Breast epithelium (tissue), 4 donors: Measurements from ENCODE around the gene TSHZ3. TPM values are rescaled to one million over a fixed set of nuclear protein-coding genes. Genes with fewer than 3 reads are reported as not detected.
A peak's percentile ranks its signal among the peaks of the same experiment; 100 is the strongest.

Source experiments
- DNase-seq, 2 donors: peaks; one replicate each; pipeline ENCODE4 v3.0.0-alpha.2; 2019; ENCODE audit warnings: low spot score in 2 of 2
- H3K27ac ChIP-seq, 2 donors: fragments of 200-600 bp; sonication (generic) in 1 of 2; one replicate each; pipeline ENCODE4 v1.5.1; 2016 to 2019; ENCODE audit warnings: mild to moderate bottlenecking in 1 of 2
- H3K27me3 ChIP-seq, 2 donors: fragments of 200-600 bp; sonication (generic) in 1 of 2; one replicate each; pipeline versions ENCODE4 v1.5.1 to v1.6.0; 2017 to 2019; ENCODE audit warnings: control low read depth in 1 of 2, mild to moderate bottlenecking in 1 of 2
- H3K36me3 ChIP-seq: fragments of 200-600 bp; one replicate; pipeline ENCODE4 v1.5.1; 2019
- H3K4me1 ChIP-seq, 2 donors: fragments of 200-600 bp; sonication (generic); one replicate each; pipeline ENCODE4 v1.5.1; 2016 to 2019; ENCODE audit warnings: control low read depth in 1 of 2
- H3K4me3 ChIP-seq, 3 donors: fragments of 200-600 bp; sonication (generic); 1 replicate in 2 of 3; 2 replicates in 1 of 3; pipeline ENCODE4 v1.5.1; 2016 to 2019; ENCODE audit warnings: mild to moderate bottlenecking in 3 of 3, moderate library complexity in 2 of 3
- H3K9me3 ChIP-seq, 2 donors: fragments of 200-600 bp; sonication (generic) in 1 of 2; one replicate each; pipeline ENCODE4 v1.5.1; 2016 to 2019; ENCODE audit warnings: control low read depth in 1 of 2
- POLR2A ChIP-seq: fragments of 450-650 bp; IDR thresholded peaks from one replicate; pipeline ENCODE4 v1.6.1; 2016; ENCODE audit warnings: antibody characterized with exemption, mild to moderate bottlenecking, moderate library complexity
- POLR2AphosphoS5 ChIP-seq, 3 donors: sonication (generic); formaldehyde crosslinking; IDR thresholded peaks; one replicate each; pipeline ENCODE4 v1.6.1; 2017; ENCODE audit warnings: antibody characterized with exemption in 3 of 3
- intact Hi-C: fragments of 100-400 bp; cut with DNase I; formaldehyde crosslinking; loops from one replicate; pipeline ENCODE4 v1.15.1; 2023; ENCODE audit warnings: low total_unique reads
- total RNA-seq, 3 donors: library from RNA; depleted of rRNA; stranded (reverse); fragments of >200 nt; gene quantifications; one replicate each; pipeline ENCODE4 v1.1.0, GENCODE V29; 2016
- TF ChIP-seq, protein P1 (sequence below), 3 donors: fragments of 450-650 bp; IDR thresholded peaks; one replicate each; pipeline ENCODE4 v1.5.1; 2016 to 2017; ENCODE audit warnings: antibody characterized with exemption in 3 of 3, mild to moderate bottlenecking in 3 of 3, moderate library complexity in 3 of 3

TSHZ3 gene
- total RNA-seq, 3 donors from 2014 or later: 3.7 to 9.8 (median 8.3) TPM

DNA sequence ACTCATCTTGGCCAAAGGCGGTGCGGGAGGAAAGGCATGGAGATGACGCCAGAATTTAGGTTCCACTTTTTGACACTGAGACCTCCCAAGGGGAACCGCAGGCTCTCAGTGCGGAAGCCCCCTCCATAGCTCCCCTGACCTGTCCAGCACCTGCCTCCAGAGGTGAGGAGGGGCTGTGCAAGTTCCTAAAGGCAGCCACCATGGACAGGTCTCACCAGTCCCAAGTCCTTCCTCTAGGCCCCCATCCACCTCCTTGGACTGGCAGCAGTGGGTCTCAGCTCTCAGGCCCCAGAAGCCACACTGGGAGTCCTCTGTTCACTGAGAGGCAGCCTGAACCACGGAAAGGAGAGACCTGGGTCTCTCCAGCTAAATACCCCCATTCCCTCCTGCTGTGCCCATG is 31.6 kb upstream of the TSHZ3 start:
- no peaks in the 10 kb centered on the region for H3K36me3 ChIP-seq
- DNase-seq: no peak
- TF ChIP-seq POLR2A: no peak
- TF ChIP-seq, protein P1, sequence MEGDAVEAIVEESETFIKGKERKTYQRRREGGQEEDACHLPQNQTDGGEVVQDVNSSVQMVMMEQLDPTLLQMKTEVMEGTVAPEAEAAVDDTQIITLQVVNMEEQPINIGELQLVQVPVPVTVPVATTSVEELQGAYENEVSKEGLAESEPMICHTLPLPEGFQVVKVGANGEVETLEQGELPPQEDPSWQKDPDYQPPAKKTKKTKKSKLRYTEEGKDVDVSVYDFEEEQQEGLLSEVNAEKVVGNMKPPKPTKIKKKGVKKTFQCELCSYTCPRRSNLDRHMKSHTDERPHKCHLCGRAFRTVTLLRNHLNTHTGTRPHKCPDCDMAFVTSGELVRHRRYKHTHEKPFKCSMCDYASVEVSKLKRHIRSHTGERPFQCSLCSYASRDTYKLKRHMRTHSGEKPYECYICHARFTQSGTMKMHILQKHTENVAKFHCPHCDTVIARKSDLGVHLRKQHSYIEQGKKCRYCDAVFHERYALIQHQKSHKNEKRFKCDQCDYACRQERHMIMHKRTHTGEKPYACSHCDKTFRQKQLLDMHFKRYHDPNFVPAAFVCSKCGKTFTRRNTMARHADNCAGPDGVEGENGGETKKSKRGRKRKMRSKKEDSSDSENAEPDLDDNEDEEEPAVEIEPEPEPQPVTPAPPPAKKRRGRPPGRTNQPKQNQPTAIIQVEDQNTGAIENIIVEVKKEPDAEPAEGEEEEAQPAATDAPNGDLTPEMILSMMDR (IDR thresholded peaks at IDR 0.05): no peak
- no peak for TF ChIP-seq POLR2AphosphoS5 (IDR thresholded peaks at IDR 0.05)
- H3K27ac ChIP-seq: no peak overlapping the region
- intact Hi-C loops: no loop called here
- no peaks in the 10 kb centered on the region for H3K9me3 ChIP-seq
- no peak overlapping the region for H3K4me3 ChIP-seq
- H3K4me1 ChIP-seq: no peaks in the 10 kb centered on the region
- H3K27me3 ChIP-seq: no peaks in the 10 kb centered on the region

DNA sequence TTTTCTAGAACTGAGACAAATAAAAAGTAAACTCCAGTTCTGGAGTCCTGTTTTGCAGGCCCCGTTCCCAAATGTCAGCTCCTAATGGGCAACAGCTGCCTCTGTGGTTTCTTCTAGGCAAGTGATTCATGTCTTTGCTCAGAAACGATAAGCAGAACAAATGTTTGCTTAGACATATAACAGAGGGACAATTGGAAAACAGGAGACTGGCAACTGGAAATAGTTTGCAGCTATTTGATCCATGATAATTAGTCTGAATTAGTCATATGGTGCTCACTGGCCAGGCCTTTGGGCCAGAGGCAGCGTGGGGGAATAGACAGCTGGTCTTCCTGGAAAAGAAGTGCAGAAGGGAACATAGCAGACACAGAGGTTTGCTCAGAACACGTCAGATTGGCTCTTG is 29.2 kb upstream of the TSHZ3 start:
- H3K4me1 ChIP-seq: no peaks in the 10 kb centered on the region
- intact Hi-C loops: no loop called here
- H3K36me3 ChIP-seq: no peaks in the 10 kb centered on the region
- DNase-seq: no peak
- no peaks in the 10 kb centered on the region for H3K27me3 ChIP-seq
- peaks cover 0 to 4% of the 10 kb centered on the region in 2 donors for H3K9me3 ChIP-seq
- TF ChIP-seq POLR2AphosphoS5 (IDR thresholded peaks at IDR 0.05) (peak in 1 of 3 donors; percentile 47), POLR2A (no peak)
- H3K4me3 ChIP-seq: no peak overlapping the region
- H3K27ac ChIP-seq: peak overlapping the region in 1 of 2 donors; percentile 66

DNA sequence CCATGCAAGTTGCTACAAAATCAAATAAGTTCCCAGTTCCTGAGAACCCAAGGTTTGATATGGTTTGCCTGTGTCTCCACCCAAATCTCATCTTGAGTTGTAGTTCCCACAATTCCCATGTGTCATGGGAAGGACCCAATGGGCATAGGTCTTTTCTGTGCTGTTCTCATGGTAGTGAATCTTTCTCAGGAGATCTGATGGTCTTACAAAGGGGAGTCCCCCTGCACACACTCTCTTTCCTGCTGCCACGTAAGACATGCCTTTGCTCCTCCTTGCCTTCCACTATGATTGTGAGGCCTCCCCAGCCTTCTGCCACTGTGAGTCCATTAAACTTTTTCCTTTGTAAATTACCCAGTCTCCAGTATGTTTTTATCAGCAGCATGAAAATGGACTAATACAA is 28.5 kb upstream of the TSHZ3 start:
- TF ChIP-seq POLR2AphosphoS5 (IDR thresholded peaks at IDR 0.05): no peak
- H3K36me3 ChIP-seq: no peaks in the 10 kb centered on the region
- peaks cover 0 to 5% of the 10 kb centered on the region in 2 donors for H3K9me3 ChIP-seq
- DNase-seq: no peak
- no peak overlapping the region for H3K4me3 ChIP-seq
- no peaks in the 10 kb centered on the region for H3K4me1 ChIP-seq
- intact Hi-C loops: no loop called here
- H3K27me3 ChIP-seq: no peaks in the 10 kb centered on the region
- peak overlapping the region in 1 of 2 donors; percentile 38 for H3K27ac ChIP-seq

DNA sequence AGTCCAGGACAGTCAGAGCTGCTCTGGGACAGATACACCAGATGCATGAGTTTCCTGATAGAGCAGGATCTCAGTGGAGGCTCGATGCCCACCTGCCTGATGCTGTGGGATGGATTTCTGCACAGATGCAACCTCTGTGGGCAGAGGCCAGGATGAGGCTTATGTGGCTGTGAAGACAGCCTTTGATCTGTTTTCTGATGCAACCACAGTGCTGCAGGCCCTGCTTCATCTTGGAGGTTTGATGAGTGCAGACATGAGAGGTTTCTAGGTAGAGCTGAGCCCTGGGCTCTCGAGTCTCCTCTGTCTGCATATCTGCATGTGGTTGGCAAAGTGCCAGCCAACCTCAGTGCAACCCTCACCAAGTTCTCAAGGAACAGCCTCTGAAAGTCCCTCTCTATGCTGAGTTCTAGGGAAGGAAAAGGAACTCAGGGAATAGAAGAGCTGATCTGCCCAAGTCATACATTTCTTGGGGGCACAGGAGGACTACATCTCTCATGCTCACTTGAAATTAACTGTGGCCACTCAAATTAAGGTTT is 23.1 kb upstream of the TSHZ3 start:
- intact Hi-C loops: no loop called here
- Histone ChIP-seq H3K27me3 (no peaks in the 10 kb centered on the region), H3K36me3 (no peaks in the 10 kb centered on the region), H3K27ac (no peak overlapping the region), H3K9me3 (peaks cover 0 to 5% of the 10 kb centered on the region in 2 donors), H3K4me3 (no peak overlapping the region), H3K4me1 (no peaks in the 10 kb centered on the region)
- TF ChIP-seq POLR2AphosphoS5 (IDR thresholded peaks at IDR 0.05) (no peak), POLR2A (no peak)
- TF ChIP-seq, protein P1 (IDR thresholded peaks at IDR 0.05): no peak
- DNase-seq: no peak

DNA sequence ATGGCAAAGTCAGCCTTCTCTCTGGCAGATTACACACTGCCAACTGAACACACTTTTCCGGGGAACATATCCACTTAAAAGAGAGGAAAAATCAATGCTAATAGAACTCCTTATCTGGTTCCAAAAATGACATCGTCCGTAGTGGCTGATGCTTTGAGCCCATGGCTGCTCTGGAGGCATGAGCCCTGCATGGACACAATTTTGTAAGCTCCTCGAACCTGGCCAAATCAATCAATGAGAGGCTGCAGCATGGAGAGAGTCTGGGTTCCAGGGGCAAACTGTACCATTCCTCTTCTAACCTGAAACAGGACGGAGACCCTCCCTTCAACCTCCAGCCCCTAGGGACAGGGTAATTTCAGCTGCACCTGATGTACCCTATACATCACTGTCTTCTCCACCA is 21.0 kb upstream of the TSHZ3 start:
- intact Hi-C loops: no loop called here
- Histone ChIP-seq H3K4me1 (no peaks in the 10 kb centered on the region), H3K4me3 (no peak overlapping the region), H3K27ac (no peak overlapping the region), H3K36me3 (no peaks in the 10 kb centered on the region), H3K27me3 (no peaks in the 10 kb centered on the region), H3K9me3 (peaks cover 0 to 5% of the 10 kb centered on the region in 2 donors)
- TF ChIP-seq POLR2A: no peak
- no peak for TF ChIP-seq POLR2AphosphoS5 (IDR thresholded peaks at IDR 0.05)
- DNase-seq: no peak

DNA sequence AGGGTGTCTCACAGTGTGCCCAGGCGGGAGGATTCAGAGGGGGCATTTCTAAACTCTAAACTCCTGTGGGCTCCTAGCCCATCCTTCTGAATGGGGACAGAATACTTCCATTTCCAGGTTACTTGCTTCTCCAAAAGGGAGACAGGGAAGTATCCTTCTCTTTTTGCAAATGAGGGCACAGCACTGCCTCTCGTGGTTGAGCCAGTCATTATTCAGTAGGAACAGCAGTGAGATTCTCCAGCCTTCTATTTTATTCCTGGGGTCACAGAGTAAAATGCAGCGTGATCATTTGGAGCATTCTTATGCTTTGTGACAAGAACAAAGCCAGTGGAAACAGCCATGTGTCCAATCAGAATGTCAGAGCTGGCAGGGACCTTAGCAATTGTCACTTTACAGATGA is 15.7 kb upstream of the TSHZ3 start:
- no peaks in the 10 kb centered on the region for H3K27me3 ChIP-seq
- H3K4me3 ChIP-seq: no peak overlapping the region
- intact Hi-C loops: no loop called here
- no peaks in the 10 kb centered on the region for H3K36me3 ChIP-seq
- no peak overlapping the region for H3K27ac ChIP-seq
- no peaks in the 10 kb centered on the region for H3K4me1 ChIP-seq
- no peak for DNase-seq
- no peaks in the 10 kb centered on the region for H3K9me3 ChIP-seq
- TF ChIP-seq POLR2AphosphoS5 (IDR thresholded peaks at IDR 0.05) (no peak), POLR2A (no peak)
- TF ChIP-seq, protein P1 (IDR thresholded peaks at IDR 0.05): no peak

DNA sequence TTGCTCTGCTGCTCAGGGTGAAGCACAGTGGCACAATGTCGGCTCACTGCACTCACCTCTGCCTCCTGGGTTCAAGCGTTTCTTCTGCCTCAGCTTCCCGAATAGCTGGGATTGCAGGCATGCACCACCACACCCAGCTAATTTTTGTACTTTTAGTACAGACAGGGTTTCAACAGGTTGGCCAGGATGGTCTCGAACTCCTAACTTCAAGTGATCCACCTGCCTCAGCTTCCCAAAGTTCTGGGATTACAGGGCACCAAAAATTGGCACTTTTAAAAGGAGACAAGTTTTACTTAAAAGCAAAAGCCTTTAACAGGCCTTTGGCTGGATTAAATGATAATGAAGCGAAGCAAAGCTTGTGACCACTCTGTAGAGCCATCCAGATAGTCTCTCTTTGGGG is 12.5 kb upstream of the TSHZ3 start:
- Histone ChIP-seq H3K4me3 (no peak overlapping the region), H3K4me1 (no peaks in the 10 kb centered on the region), H3K9me3 (no peaks in the 10 kb centered on the region), H3K27ac (no peak overlapping the region), H3K27me3 (peaks cover 0 to 4% of the 10 kb centered on the region in 2 donors), H3K36me3 (no peaks in the 10 kb centered on the region)
- intact Hi-C loops: no loop called here
- DNase-seq: no peak
- TF ChIP-seq POLR2AphosphoS5 (IDR thresholded peaks at IDR 0.05) (no peak), POLR2A (no peak)
- TF ChIP-seq, protein P1 (IDR thresholded peaks at IDR 0.05): no peak
